Parathyroid adenoma (tissue), 2 donors: ENCODE results near the gene UGT3A1.
"Not testable (repeated sequence)": the region's sequence is repeated elsewhere in the genome, so short reads cannot be mapped to it uniquely, and the experiment has no call there.

ENCODE experiments used
- H2AFZ ChIP-seq: fragments of 300-600 bp; sonication (generic); one replicate; pipeline ENCODE4 v1.7.0; 2017; ENCODE audit warnings: antibody characterized with exemption, mild to moderate bottlenecking
- H3K27ac ChIP-seq: fragments of 300-600 bp; sonication (generic); one replicate; pipeline ENCODE4 v1.7.0; 2017
- H3K27me3 ChIP-seq: fragments of 300-600 bp; sonication (generic); one replicate; pipeline ENCODE4 v1.7.0; 2017; ENCODE audit warnings: low read length; ENCODE audit not compliant: control insufficient read depth, insufficient read depth
- H3K36me3 ChIP-seq: fragments of 300-600 bp; sonication (generic); one replicate; pipeline ENCODE4 v1.7.0; 2017; ENCODE audit warnings: low read length; ENCODE audit not compliant: control insufficient read depth, insufficient read depth
- H3K4me1 ChIP-seq: fragments of 300-600 bp; sonication (generic); one replicate; pipeline ENCODE4 v1.7.0; 2017; ENCODE audit warnings: control low read depth
- H3K4me2 ChIP-seq: fragments of 300-600 bp; sonication (generic); one replicate; pipeline ENCODE4 v1.7.0; 2017; ENCODE audit warnings: low read length
- H3K4me3 ChIP-seq: fragments of 300-600 bp; sonication (generic); one replicate; pipeline ENCODE4 v1.7.0; 2017; ENCODE audit warnings: low read depth, low read length
- H3K79me2 ChIP-seq: fragments of 300-600 bp; sonication (generic); one replicate; pipeline ENCODE4 v1.7.0; 2017; ENCODE audit warnings: control low read depth
- H3K9ac ChIP-seq: fragments of 300-600 bp; sonication (generic); one replicate; pipeline ENCODE4 v1.7.0; 2017; ENCODE audit warnings: mild to moderate bottlenecking
- H3K9me3 ChIP-seq: fragments of 300-600 bp; sonication (generic); one replicate; pipeline ENCODE4 v1.7.0; 2017; ENCODE audit warnings: low read length; ENCODE audit not compliant: control insufficient read depth
- TF ChIP-seq, protein P1 (sequence below): fragments of 300-600 bp; sonication (generic); IDR thresholded peaks from one replicate; pipeline ENCODE4 v1.7.0; 2017; ENCODE audit warnings: antibody characterized with exemption, mild to moderate bottlenecking
- donor health status: primary hyperparathyroidism.

UGT3A1 gene

GRCh38 chr5:36031223-36031622, 40.0 kb upstream of the UGT3A1 start:
- Histone ChIP-seq H3K27ac (no peak overlapping the region), H3K36me3 (no peaks in the 10 kb centered on the region), H2AFZ (no peak overlapping the region), H3K9ac (no peak overlapping the region), H3K4me1 (peaks cover 14% of the 10 kb centered on the region), H3K4me3 (no peak overlapping the region), H3K79me2 (no peaks in the 10 kb centered on the region), H3K9me3 (no peaks in the 10 kb centered on the region), H3K27me3 (no peaks in the 10 kb centered on the region), H3K4me2 (no peak overlapping the region)
- TF ChIP-seq, protein P1, sequence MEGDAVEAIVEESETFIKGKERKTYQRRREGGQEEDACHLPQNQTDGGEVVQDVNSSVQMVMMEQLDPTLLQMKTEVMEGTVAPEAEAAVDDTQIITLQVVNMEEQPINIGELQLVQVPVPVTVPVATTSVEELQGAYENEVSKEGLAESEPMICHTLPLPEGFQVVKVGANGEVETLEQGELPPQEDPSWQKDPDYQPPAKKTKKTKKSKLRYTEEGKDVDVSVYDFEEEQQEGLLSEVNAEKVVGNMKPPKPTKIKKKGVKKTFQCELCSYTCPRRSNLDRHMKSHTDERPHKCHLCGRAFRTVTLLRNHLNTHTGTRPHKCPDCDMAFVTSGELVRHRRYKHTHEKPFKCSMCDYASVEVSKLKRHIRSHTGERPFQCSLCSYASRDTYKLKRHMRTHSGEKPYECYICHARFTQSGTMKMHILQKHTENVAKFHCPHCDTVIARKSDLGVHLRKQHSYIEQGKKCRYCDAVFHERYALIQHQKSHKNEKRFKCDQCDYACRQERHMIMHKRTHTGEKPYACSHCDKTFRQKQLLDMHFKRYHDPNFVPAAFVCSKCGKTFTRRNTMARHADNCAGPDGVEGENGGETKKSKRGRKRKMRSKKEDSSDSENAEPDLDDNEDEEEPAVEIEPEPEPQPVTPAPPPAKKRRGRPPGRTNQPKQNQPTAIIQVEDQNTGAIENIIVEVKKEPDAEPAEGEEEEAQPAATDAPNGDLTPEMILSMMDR, result no peak

DNA sequence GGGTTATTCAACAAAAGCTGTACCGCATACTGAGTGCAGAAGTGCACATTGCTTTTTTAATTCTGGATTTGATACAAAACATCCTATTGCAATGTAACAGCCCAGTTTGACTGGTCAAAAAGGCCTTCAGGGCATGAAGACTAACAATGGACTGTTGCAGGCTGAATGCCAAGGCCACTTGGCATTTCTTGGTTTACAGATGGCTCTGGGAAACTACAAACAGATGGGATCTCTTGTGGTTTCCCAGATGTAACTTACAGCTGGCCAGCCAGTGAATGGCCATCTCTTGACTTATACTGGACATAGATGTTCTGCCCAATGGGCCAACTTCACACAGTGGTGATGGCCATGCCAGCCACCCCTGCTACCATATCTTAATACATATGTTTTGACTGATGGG, 38.7 kb upstream of the UGT3A1 start:
- H3K4me2 ChIP-seq, result no peak overlapping the region
- H3K9me3 ChIP-seq, result no peaks in the 10 kb centered on the region
- H3K27me3 ChIP-seq, result no peaks in the 10 kb centered on the region
- H2AFZ ChIP-seq, result no peak overlapping the region
- TF ChIP-seq, protein P1, result no peak
- H3K4me3 ChIP-seq, result no peak overlapping the region
- peaks cover 14% of the 10 kb centered on the region for H3K4me1 ChIP-seq
- no peaks in the 10 kb centered on the region for H3K79me2 ChIP-seq
- H3K27ac ChIP-seq, result no peak overlapping the region
- H3K9ac ChIP-seq, result no peak overlapping the region
- H3K36me3 ChIP-seq, result no peaks in the 10 kb centered on the region

DNA sequence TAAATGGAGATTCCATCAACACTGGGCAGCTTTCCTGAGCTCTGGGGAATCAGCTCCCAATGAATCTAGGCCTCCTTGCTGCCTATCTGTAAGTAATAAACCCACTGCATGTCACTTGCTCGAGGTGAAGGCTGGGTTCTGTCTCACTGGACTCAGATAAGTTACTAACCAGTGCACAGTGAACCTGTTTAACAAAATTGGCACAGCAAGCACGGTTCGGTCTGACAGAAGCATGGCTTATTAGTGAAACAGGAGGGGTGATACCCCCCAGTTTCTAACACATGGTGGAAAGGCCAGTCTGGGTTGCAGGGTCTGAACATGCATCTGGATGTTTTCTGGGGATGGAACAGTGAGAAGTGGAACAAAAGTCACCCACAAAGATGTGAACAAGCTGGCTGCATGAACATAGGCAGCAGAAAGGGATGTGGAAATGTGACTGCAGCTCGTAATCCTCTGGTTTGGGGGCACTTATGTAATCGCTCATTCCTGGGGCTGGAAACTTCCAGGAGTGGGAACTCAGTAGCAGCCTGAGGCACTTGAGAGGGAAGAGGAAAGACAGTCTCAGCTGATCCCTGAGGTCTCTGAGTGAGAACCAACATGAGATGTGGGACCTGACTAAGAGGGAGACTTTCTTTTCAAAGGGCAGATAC, 37.8 kb upstream of the UGT3A1 start:
- Histone ChIP-seq H3K79me2 (no peaks in the 10 kb centered on the region), H3K4me1 (peaks cover 14% of the 10 kb centered on the region), H3K9me3 (no peaks in the 10 kb centered on the region), H3K9ac (no peak overlapping the region), H3K27me3 (no peaks in the 10 kb centered on the region), H3K4me2 (no peak overlapping the region), H3K4me3 (no peak overlapping the region), H3K36me3 (no peaks in the 10 kb centered on the region), H3K27ac (no peak overlapping the region), H2AFZ (no peak overlapping the region)
- TF ChIP-seq, protein P1, result no peak

DNA sequence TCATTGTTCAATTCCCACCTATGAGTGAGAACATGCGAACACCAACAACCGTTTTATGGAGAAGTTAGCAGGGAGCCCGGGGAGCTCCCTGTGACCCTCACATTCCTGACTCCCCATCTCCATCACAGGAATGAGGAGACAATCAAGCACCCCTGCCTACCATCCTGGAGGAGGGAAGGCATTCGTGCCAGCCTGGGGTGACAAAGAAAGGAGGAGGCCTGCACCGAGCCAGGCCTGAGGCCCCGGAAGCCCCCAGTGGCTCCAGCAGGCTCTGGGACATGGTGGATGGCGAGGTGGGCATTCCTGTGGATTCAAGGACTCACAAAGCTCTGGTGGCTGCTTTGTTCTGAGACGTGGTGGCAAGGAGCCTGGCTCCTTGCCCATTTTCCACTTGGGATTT, 36.5 kb upstream of the UGT3A1 start:
- H3K4me2 ChIP-seq, result no peak overlapping the region
- H3K4me3 ChIP-seq, result no peak overlapping the region
- H3K9ac ChIP-seq, result no peak overlapping the region
- no peaks in the 10 kb centered on the region for H3K9me3 ChIP-seq
- H3K27me3 ChIP-seq, result no peaks in the 10 kb centered on the region
- H3K27ac ChIP-seq, result no peak overlapping the region
- TF ChIP-seq, protein P1, result no peak
- H3K4me1 ChIP-seq, result peaks cover 1% of the 10 kb centered on the region
- H2AFZ ChIP-seq, result no peak overlapping the region
- H3K36me3 ChIP-seq, result no peaks in the 10 kb centered on the region
- no peaks in the 10 kb centered on the region for H3K79me2 ChIP-seq

DNA sequence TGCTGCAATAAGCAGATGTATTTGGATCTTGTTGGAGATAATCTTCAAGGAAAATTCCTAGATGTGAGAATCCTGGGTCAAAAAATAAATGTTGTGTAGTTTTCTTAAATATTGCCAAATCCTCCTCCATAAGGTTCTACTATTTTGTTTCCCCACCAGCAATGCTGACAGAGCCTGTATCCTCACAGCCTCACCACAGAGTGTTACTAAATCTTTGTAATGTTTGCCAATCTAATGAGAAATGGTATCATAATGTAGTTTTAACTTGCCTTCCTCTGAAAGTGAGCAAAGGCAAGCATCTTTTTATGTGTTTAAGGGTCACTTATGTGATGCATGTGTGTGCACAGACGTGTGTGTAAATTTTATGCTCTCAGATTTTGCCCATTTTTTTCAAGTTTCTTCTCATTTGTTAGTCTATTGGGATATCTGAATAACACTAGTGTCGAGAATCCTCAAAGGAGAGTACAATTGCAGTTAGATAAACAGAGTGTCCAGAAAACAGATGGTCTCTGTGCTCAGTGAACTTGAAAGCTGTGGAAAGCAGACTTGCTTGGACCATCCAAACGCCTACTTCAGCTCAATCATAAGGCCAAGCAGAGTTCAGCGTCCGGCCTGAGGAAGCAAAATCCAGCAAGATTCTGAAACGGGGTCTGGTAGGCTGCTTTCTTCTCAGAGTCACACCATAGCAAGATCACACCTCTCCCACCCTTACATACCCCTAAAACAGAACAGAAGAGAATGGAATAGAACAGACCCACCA, 35.7 kb upstream of the UGT3A1 start:
- no peak overlapping the region for H3K9ac ChIP-seq

GRCh38 chr5:36022246-36022645, 31.1 kb upstream of the UGT3A1 start:
- not testable (repeated sequence) for H3K27ac ChIP-seq, H3K27me3 ChIP-seq, H3K9me3 ChIP-seq, H3K4me2 ChIP-seq, H3K9ac ChIP-seq, H3K36me3 ChIP-seq, H3K79me2 ChIP-seq, H3K4me1 ChIP-seq, H2AFZ ChIP-seq, H3K4me3 ChIP-seq

More for the DNA sequence above, 35.7 kb upstream of the UGT3A1 start:
- Histone ChIP-seq H3K36me3 (no peaks in the 10 kb centered on the region), H3K9me3 (no peaks in the 10 kb centered on the region), H3K4me1 (no peaks in the 10 kb centered on the region), H3K27me3 (no peaks in the 10 kb centered on the region), H3K4me3 (no peak overlapping the region), H3K4me2 (no peak overlapping the region), H2AFZ (no peak overlapping the region), H3K27ac (no peak overlapping the region), H3K79me2 (no peaks in the 10 kb centered on the region)
- TF ChIP-seq, protein P1, result no peak

DNA sequence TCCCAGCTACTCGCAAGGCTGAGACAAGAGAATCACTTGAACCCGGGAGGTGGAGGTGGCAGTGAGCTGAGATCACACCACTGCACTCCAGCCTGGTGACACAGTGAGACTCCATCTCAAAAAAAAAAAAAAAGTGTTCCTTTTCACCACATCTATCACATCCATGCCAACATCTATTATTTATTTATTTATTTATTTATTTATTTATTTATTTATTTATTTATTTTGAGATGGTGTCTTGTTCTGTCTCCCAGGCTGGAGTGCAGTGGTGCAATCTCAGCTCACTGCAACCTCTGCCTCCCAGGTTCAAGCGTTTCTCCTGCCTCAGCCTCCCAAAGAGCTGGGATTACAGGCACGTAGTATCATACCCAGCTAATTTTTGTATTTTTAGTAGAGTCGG, 28.4 kb upstream of the UGT3A1 start:
- H3K4me3 ChIP-seq, H3K36me3 ChIP-seq, H2AFZ ChIP-seq, H3K4me1 ChIP-seq, H3K79me2 ChIP-seq, H3K9me3 ChIP-seq, H3K27ac ChIP-seq, H3K4me2 ChIP-seq, H3K9ac ChIP-seq, H3K27me3 ChIP-seq: not testable (repeated sequence)
